Activated CD4-positive, alpha-beta T cell treated with anti-CD3 and anti-CD28 coated beads, Interleukin-2, Interleukin-4, amounts not matched to agents 100 ng/mL and 50 ng/mL, durations not matched to agents 16 hours and 8 hours (primary cell): ENCODE results near the gene C1orf50.
"Not testable (repeated sequence)": the region's sequence is repeated elsewhere in the genome, so short reads cannot be mapped to it uniquely, and the experiment has no call there.

Experiments
- DNase-seq: peaks from one replicate; pipeline ENCODE4 v3.0.0-alpha.2; 2020; ENCODE audit warnings: low spot score

C1orf50 gene

GRCh38 chr1:42766741-42767509 is at the start of gene C1orf50, which contains the start of gene P3H1:
Gene C1orf50, plus strand, starts transcription at chr1:42767249. Its CDS starts 63 bp downstream, at chr1:42767312.
Gene P3H1, minus strand, starts transcription at chr1:42767028. Its CDS starts 57 bp downstream, at chr1:42766971.
- DNase-seq: peak; percentile 100

DNA sequence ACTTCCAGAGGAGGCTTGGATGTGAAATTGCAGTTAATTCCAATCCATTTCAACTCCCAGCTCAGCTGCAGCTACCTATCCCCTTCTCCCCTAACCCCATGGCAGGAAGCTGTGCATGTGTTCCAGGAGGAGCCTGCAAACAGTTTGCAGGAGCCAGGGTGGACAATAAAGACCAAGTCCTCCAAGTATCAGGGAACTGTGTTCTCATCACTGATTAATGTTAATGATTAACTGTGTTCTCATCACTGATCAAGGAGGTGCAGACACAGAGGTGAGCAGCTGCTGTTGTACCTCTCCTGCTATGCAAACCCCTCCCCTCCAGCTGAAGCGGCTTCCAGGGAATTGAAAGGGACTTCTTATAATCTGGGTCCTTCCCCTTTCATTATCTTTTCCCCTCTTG is 46.2 kb upstream of the C1orf50 start:
- no peak for DNase-seq

DNA sequence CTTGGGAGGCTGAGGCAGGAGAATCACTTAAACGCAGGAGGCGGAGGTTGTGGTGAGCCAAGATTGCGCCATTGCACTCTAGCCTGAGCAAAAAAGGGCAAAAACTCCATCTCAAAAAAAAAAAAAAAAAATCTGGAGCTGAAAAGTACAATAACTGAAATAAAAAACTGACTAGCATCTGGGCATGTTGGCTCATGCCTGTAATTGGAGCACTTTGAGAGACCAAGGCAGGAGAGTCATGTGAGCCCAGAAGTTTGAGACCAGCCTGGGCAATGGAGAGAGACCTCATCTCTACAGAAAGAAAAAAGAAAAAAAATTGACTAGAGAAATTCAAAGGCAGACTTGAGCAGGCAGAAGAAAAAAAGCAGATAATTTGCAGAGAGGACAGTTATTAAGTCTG is 45.1 kb upstream of the C1orf50 start:
- no peak for DNase-seq

DNA sequence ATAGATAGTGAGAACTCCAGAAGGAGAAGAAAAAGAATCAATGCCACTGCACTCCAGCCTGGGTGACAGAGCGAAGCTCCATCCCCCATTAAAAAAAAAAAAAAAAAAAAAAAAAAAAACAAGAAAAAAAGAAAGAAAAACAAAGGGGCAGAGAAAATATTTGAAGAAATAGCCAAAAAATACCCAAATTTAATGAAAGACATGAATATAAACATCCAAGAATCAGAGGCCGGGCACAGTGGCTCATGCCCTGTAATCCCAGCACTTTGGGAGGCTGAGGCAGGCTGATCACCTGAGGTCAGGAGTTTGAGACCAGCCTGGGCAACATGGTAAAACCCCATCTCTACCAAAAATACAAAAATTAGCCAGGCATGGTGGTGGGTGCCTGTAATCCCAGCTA is 44.6 kb upstream of the C1orf50 start:
- DNase-seq: not testable (repeated sequence)

GRCh38 chr1:42723511-42723910 is 43.5 kb upstream of the C1orf50 start:
- no peak for DNase-seq

DNA sequence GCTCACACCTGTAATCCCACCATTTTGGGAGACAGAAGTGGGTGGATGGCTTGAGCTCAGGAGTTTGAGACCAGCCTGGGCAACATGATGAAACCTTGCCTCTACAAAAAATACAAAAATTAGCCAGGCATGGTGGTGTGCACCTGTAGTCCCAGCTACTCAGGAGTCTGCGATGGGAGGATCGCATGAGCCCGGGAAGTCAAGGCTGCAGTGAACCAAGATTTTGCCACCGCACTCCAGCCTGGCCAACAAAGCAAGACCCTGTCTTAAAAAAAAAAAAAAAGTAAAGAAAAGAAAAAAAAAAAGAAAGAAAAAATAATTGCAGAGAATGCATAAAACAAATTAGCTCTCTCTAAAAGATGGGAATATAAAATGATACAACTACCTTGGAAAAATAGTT is 41.2 kb upstream of the C1orf50 start:
- not testable (repeated sequence) for DNase-seq

GRCh38 chr1:42730002-42730401 is 37.0 kb upstream of the C1orf50 start:
- DNase-seq: no peak

DNA sequence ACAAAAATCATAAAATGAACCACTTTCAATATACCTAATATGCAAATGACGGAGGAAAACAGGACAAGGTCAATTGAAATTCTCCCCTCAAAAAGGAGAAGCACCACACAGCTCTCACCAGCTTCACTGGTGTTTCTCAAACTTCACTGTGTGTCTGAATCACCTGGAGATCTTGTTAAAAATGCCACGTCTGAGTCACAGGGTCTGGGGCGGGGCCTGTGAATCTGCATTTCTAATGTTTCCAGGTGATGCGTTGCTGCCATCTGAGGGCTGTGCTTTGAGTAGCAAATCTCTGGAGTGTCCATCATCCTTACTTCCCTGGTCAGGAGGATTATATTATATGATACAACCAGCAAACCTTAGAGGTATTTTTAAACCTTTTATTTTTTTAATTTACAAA is 36.1 kb upstream of the C1orf50 start:
- DNase-seq: peak; percentile 24

DNA sequence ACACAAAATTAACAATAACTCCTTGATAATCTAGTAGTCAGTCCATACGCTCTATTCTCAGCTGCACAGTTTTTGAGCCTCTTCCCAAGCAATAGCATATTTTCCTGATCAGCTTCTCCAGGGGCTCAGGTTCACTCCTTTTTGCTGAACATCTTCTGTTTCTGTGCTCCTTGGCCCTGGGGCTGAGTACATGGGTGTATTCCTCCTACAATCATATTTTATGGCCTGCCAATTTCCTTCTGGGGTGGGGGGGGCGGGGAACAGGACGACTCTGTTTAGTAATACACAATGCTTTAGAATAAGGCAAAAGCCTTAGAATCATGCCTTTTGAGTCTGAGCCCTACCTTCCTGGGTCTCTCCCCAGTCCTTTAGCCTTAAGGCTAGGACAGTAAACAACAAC is 35.5 kb upstream of the C1orf50 start:
- no peak for DNase-seq

DNA sequence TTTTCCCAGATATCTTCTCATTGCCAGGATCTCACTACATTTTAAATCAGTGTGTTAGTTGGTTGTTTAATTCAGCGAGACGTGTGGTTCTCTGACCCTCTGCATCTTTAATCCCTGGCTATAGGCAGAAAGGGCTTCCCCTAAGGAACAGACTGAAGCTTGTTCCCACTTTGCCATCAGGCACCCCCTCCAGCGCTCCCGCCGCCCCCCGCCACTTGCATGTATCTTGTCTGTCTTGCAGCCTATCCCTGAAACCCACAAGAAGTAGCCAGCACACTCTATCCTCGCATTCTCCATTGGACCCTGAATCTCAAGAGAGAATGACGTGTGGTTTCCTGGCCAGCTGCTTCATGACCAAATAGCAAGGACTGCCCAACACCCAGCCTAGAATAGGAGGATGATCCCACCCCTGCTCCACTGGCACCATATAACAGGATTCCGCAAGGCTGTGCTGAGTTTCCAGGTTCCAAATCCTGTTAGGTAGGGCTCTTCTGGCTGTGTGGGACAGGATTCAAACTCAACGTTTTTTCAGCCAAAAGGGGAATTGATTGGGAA is 34.8 kb upstream of the C1orf50 start:
- no peak for DNase-seq

DNA sequence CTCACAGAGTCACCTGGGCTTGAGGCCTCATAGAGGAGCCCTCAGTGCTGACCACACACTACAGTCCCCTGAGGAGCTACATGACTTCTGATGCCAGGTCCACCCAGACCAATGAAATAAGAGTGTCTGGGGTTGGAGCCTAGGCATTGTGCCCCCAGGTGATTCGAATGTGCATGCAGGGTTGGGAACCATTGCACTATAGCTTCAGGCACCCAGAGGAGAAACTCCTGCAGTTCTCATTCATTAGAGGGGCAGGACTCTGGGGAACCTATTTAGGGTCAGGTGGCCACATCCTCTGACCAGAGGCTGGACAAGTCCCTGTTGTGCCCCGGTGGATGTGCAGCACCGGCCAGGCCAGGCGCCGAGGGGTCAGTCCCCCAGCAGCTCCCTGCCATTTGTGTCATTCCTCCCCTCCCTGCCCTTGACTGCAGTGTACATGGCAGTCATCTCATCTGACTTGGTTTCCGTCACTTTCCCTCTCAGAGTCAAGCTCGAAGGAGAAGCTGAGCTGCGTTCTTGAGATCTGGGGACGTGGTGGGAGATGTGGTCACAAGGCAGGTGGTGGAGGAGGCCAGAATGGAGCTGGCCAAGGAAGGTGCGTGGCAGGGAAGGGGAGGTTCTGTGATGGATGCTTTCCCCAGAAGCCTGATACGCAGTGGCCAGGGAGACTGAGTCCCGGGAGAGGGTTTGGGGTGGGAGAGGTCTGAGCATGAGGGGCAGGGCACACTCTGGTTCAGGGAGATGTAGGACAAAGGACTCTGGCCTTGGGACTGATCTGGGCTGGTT is 33.4 kb upstream of the C1orf50 start:
- no peak for DNase-seq

DNA sequence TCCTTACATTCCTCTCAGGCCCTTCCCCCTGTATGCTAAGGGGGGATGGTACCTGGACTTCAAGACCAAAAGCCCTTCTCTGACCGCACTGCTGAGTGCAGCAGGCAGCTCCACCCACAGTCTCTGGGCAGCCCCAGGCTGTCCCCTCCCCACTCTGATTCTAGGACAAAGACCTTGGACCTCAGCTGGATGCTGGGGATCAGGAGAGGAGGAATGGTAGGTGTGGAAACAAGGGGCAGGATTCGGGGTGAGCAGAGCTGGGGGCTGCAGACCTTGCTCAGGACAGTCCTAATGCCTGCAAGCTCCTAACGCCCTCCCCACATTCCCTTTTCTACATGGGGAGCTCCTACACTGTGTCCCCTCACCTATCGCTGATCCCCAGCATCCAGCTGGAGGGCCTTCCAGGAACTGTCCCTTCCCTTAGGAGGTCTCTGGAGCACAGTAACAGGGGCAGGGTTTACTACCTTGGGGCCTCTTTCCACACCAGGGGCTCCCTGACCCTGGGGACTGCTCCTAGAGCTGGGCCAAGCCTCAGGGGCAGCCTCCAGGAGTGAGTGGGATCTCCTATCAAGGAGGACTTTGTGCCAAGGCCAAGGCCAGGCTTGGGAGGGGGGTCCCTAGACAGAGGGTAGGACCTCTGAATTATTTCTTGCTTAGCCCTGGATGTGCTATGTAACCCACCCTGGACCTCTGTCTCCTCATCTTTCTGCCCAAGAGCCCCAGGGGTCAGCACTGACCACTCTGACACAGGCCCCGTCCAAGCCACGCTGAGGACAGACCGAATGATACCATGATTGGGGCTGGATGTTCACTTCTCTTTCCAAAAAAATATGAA is 32.6 kb upstream of the C1orf50 start:
- DNase-seq: no peak

GRCh38 chr1:42735056-42735455 is 32.0 kb upstream of the C1orf50 start:
- DNase-seq: no peak

GRCh38 chr1:42735477-42736105 is 31.5 kb upstream of the C1orf50 start:
- no peak for DNase-seq

DNA sequence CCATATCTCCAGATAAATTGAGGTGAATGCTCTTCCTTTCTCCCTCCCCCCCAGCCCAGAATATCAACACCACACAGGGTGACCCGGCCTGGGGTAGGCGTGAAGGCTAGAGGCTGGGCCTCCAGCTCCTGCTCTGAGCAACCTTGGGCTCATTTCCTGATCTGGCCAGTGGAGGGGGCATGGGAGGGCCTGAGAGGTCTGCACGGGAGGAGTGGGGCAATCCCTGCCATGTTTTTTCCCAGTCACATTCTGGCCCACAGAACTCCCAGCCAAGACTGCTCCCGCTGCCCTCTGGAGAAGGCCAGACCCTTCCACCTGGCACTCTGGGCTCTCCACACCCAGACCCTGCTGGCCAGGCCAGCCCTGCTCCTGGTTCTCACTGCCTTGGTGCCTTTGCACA is 30.9 kb upstream of the C1orf50 start:
- no peak for DNase-seq

DNA sequence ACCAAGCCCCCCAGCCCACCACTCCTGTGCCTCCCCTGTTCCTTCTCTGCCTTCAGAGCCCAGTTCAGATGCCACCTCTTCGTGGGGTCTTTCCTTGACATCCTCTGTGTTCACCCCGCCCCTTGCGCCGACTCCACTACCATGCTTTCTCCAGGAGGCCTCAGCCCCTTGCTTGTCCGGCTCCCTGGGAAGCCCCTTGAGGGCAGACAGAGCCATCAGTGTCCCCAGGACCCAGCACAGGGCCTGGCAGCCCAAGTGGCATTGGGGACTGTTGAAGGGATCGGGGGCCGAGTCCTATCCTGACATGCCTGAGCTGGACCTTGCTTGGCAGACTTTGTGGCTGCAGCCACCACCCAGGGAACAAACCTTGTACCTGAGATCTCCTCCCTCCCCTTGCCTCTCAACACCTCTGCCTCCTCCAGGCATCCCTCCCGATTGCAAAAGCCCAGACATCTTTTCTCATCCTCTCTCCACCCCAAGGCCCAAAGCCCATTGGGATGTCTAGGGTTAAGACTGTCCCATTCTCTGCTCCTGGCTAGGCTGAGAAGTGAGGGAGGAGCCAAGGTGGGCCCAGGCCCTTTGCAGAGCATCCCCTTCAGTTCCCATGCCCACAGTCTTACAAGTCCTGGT is 30.4 kb upstream of the C1orf50 start:
- DNase-seq: no peak

DNA sequence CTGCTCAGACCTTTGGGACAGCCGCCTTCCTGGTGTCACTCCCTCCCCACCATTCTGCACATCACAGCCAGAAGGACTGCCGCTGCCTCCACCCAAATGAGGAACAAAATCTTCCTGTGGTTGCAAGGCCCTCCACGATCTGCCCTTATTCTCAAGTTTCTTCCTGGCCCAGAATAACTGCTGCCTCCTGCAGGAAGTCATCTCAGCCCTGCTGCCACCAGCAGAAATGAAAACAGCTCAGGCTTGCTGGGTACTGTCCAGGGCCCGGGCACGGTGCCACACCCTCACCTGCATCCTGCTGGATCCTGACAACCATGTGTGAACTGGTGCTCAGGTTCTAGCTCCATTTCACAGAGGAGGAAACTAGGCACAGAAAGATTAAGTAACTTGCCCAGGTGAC is 29.8 kb upstream of the C1orf50 start:
- DNase-seq: no peak

- DNase-seq: no peak
Measured at GRCh38 chr1:42737986-42738677, 28.9 kb upstream of the C1orf50 start.

- no peak for DNase-seq
Measured at GRCh38 chr1:42738678-42739226, 28.3 kb upstream of the C1orf50 start.
